HCT116 (cell line): ENCODE data around the gene ATP6V0B.

Experiments
- CEBPB ChIP-seq: IDR thresholded peaks from 2 replicates; pipeline ENCODE4 v1.6.1; 2012; ENCODE audit warnings: low read depth
- EZH2 ChIP-seq: fragments of 200-600 bp; sonication (generic); IDR thresholded peaks from 2 replicates; pipeline ENCODE4 v1.6.1; 2017; ENCODE audit warnings: antibody characterized with exemption, mixed run types
- POLR2A ChIP-seq: IDR thresholded peaks from 2 replicates; pipeline ENCODE4 v1.7.0; 2011; ENCODE audit warnings: borderline replicate concordance; ENCODE audit not compliant: insufficient read depth, insufficient read length; ENCODE audit errors: extremely low read depth
- POLR2AphosphoS5 ChIP-seq: IDR thresholded peaks from 2 replicates; pipeline ENCODE4 v1.6.1; 2011; ENCODE audit warnings: mild to moderate bottlenecking, low read depth, low read length, moderate library complexity
- RAD21 ChIP-seq: IDR thresholded peaks from 2 replicates; pipeline ENCODE4 v1.6.1; 2012; ENCODE audit warnings: low read depth, mild to moderate bottlenecking
- SP1 ChIP-seq: IDR thresholded peaks from 2 replicates; pipeline ENCODE4 v1.6.1; 2012; ENCODE audit warnings: low read depth
- YY1 ChIP-seq: IDR thresholded peaks from 2 replicates; pipeline ENCODE4 v1.6.1; 2011; ENCODE audit warnings: low read length, low read depth, moderate library complexity, mild to moderate bottlenecking; ENCODE audit not compliant: insufficient replicate concordance; ENCODE audit errors: extremely low read depth
- ZNF274 ChIP-seq: fragments of 200-500 bp; sonication (Bioruptor generic); IDR thresholded peaks from 2 replicates; pipeline ENCODE4 v1.6.1; 2014; ENCODE audit warnings: mild to moderate bottlenecking, low read depth, low read length, inconsistent platforms
- TF ChIP-seq, protein P1 (sequence below): IDR thresholded peaks from 2 replicates; pipeline ENCODE4 v1.6.1; 2012; ENCODE audit warnings: low read depth
- TF ChIP-seq, protein P2 (sequence below), 3 experiments: fragments of 200-600 bp in 1 of 3; sonication (generic) in 1 of 3; IDR thresholded peaks in 2 of 3; conservative IDR thresholded peaks in 1 of 3; 2 replicates each; pipeline ENCODE4 v1.5.1; 2012 to 2017; ENCODE audit warnings: low read depth in 2 of 3, low read length in 2 of 3, antibody characterized with exemption in 1 of 3, borderline replicate concordance in 1 of 3, control low read depth in 1 of 3, mild to moderate bottlenecking in 1 of 3, mixed read lengths in 1 of 3, mixed run types in 1 of 3, moderate library complexity in 1 of 3; ENCODE audit not compliant: insufficient read depth in 1 of 3

DNA sequence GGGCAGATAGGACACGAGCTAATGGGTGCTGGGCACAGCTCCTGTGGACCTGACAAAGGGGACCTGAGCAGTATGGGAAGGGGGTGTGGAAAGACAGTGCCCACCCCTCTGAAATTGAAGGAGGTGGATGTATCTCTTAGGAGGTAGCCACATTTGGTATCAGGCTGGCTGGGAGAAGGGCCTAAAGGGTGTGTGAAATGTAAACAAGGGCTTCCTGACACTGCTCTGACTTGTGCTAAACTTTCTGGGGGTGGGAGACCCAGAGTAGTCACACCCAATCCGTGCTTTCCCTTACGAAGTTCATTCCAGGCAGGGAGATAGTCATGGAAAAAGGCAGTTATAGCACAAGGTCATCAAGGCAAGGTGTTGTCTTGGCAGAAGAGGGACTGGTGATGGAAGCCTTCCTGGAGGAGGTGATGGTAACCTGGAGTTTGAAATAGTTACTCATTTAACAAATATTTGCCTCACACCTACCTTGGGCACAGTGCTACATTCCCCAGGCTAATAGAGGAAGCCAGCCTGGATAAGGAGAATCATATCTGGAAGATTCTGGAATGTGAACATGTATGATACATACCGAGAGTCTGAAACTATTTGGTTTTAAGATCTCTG is 11.3 kb downstream of the ATP6V0B start:
- TF ChIP-seq, protein P1, sequence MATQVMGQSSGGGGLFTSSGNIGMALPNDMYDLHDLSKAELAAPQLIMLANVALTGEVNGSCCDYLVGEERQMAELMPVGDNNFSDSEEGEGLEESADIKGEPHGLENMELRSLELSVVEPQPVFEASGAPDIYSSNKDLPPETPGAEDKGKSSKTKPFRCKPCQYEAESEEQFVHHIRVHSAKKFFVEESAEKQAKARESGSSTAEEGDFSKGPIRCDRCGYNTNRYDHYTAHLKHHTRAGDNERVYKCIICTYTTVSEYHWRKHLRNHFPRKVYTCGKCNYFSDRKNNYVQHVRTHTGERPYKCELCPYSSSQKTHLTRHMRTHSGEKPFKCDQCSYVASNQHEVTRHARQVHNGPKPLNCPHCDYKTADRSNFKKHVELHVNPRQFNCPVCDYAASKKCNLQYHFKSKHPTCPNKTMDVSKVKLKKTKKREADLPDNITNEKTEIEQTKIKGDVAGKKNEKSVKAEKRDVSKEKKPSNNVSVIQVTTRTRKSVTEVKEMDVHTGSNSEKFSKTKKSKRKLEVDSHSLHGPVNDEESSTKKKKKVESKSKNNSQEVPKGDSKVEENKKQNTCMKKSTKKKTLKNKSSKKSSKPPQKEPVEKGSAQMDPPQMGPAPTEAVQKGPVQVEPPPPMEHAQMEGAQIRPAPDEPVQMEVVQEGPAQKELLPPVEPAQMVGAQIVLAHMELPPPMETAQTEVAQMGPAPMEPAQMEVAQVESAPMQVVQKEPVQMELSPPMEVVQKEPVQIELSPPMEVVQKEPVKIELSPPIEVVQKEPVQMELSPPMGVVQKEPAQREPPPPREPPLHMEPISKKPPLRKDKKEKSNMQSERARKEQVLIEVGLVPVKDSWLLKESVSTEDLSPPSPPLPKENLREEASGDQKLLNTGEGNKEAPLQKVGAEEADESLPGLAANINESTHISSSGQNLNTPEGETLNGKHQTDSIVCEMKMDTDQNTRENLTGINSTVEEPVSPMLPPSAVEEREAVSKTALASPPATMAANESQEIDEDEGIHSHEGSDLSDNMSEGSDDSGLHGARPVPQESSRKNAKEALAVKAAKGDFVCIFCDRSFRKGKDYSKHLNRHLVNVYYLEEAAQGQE: no peak
- no peak for TF ChIP-seq SP1
- TF ChIP-seq, protein P2, sequence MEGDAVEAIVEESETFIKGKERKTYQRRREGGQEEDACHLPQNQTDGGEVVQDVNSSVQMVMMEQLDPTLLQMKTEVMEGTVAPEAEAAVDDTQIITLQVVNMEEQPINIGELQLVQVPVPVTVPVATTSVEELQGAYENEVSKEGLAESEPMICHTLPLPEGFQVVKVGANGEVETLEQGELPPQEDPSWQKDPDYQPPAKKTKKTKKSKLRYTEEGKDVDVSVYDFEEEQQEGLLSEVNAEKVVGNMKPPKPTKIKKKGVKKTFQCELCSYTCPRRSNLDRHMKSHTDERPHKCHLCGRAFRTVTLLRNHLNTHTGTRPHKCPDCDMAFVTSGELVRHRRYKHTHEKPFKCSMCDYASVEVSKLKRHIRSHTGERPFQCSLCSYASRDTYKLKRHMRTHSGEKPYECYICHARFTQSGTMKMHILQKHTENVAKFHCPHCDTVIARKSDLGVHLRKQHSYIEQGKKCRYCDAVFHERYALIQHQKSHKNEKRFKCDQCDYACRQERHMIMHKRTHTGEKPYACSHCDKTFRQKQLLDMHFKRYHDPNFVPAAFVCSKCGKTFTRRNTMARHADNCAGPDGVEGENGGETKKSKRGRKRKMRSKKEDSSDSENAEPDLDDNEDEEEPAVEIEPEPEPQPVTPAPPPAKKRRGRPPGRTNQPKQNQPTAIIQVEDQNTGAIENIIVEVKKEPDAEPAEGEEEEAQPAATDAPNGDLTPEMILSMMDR (IDR thresholded peaks at IDR 0.05 in 2 of 3, conservative IDR thresholded peaks at IDR 0.05 in 1 of 3; ENCODE audit: borderline replicate concordance in 1 of 3, insufficient read depth in 1 of 3, low read depth in 2 of 3, low read length in 2 of 3): no peak
- TF ChIP-seq EZH2: no peak
- TF ChIP-seq POLR2A: no peak
- TF ChIP-seq ZNF274: no peak
- TF ChIP-seq POLR2AphosphoS5: no peak
- no peak for TF ChIP-seq RAD21
- TF ChIP-seq YY1: no peak
- TF ChIP-seq CEBPB: no peak
